BLaER1 treated with 17β-estradiol and CSF1 and Interleukin-3, amounts not matched to agents 10 nM and 100 nM (cell line): ENCODE measurements around the gene SECISBP2L.
A peak's percentile ranks its signal among the peaks of the same experiment; 100 is the strongest.

Source experiments
- H3K27ac ChIP-seq, 11 experiments: shearing (Covaris generic); formaldehyde crosslinking; 2 replicates each; pipeline ENCODE4 v1.8.1; 2022
- H3K27me3 ChIP-seq, 11 experiments: shearing (Covaris generic); formaldehyde crosslinking; 2 replicates each; pipeline ENCODE4 v1.8.1; 2022
- H3K36me3 ChIP-seq, 11 experiments: shearing (Covaris generic); formaldehyde crosslinking; 2 replicates each; pipeline ENCODE4 v1.8.1; 2022
- H3K4me1 ChIP-seq, 10 experiments: shearing (Covaris generic); formaldehyde crosslinking; 2 replicates each; pipeline ENCODE4 v1.8.1; 2022
- H3K4me2 ChIP-seq, 11 experiments: shearing (Covaris generic); formaldehyde crosslinking; 2 replicates each; pipeline ENCODE4 v1.8.1; 2022
- H3K4me3 ChIP-seq, 10 experiments: shearing (Covaris generic); formaldehyde crosslinking; 2 replicates each; pipeline ENCODE4 v1.8.1; 2022
- H3K9ac ChIP-seq, 11 experiments: shearing (Covaris generic); formaldehyde crosslinking; 2 replicates each; pipeline ENCODE4 v1.8.1; 2022
- H3K9me3 ChIP-seq, 11 experiments: shearing (Covaris generic); formaldehyde crosslinking; replicated peaks in 1 of 11; 2 replicates each; pipeline ENCODE4 v1.8.1; 2022
- H4K20me1 ChIP-seq, 11 experiments: shearing (Covaris generic); formaldehyde crosslinking; 2 replicates each; pipeline ENCODE4 v1.8.1; 2022
- Cebpa-rat ChIP-seq, 11 experiments: shearing (Covaris generic); IDR thresholded peaks; 2 replicates each; pipeline ENCODE4 v1.8.1; 2022

The SECISBP2L gene

DNA sequence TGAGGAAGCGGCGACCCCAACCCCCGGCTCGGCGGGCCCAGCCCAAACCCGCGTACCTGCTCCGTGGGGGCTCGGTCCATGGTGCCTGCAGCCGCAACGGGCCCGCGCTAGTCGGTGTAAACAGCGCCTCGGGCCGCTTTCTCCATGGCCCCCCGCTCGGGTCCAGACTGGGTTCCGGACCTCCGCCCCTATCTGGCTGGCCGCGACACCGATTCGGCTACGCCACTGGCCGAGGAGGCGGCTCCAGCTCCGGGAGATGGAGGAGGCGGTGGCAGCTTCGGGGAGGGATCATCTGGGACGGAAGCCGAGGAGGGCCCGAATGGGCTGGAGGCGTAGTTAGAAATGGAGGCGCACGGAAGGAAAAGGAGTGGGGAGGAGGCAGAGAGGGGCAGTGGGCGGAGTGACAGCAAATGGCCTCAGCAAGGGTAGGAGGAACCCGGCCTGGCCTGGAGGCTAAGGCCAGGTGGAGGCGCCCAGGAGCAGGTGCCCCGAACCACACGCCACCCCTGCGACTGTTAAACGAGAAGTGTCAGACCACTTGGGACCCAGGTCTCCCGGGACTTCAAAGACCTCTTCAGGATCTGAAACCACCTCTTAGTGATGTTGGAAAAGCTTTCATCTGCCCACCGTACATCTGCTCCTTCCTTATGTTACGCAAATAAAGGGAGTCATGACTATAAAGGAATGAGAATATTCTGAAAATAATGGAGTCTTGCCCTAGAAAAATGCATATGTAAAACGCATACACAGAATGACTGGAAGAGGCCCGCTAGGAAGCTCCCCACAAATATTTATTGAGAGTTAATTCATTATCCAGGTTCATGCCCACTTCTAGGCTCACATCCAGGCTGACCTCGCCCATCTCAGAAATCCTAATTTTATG, at the start of gene SECISBP2L:
Gene SECISBP2L (minus strand): TSS at position 227 of the 883 bp plus-strand sequence. CDS start 147 bp downstream, at position 80.
- Histone ChIP-seq H3K9me3 (peaks cover 9 to 13% (median 11%) of the 10 kb centered on the region in 11 experiments), H3K4me2 (peak within 1 kb of the TSS; percentile 79 to 94 (median 88)), H3K9ac (peak within 1 kb of the TSS; percentile 85 to 97 (median 92)), H3K36me3 (peaks cover 0 to 10% (median 0%) of the 10 kb centered on the region in 11 experiments; a peak in 2 of 22 replicates), H3K4me1 (peaks cover 17 to 31% (median 21%) of the 10 kb centered on the region in 10 experiments), H4K20me1 (peaks cover 5 to 40% (median 20%) of the 10 kb centered on the region in 11 experiments; a peak in 13 of 22 replicates), H3K27me3 (no peaks in the 10 kb centered on the region), H3K27ac (peak within 1 kb of the TSS; percentile 75 to 94 (median 87)), H3K4me3 (peak within 1 kb of the TSS; percentile 83 to 100 (median 98))
- TF ChIP-seq Cebpa-rat (IDR thresholded peaks at IDR 0.05), result no peak

DNA sequence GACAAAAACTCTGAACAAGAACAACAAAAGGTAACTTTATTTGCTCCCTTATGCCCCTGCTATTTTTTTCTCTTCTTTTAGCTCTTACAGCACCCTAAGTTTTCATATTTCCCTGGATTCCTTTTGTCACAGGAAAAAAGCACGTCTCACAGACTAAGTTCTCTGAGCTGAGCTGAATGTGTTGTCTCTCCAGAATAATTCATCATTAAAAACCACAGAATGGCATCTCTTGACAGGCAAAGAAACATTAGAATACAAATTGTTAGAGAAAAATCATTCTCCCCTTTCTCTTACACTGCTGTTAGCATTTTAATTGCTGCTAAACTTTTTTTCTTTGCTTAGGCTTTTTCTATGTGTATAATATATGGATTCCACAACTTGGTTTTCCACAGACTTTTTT, 48.7 kb upstream of the SECISBP2L start:
- Histone ChIP-seq H3K27me3 (no peaks in the 10 kb centered on the region), H3K27ac (no peak overlapping the region), H4K20me1 (no peaks in the 10 kb centered on the region), H3K9me3 (no peaks in the 10 kb centered on the region), H3K4me2 (no peak overlapping the region), H3K36me3 (peaks cover 9 to 30% (median 23%) of the 10 kb centered on the region in 11 experiments), H3K4me3 (no peak overlapping the region), H3K9ac (no peak overlapping the region), H3K4me1 (peaks cover 0 to 13% (median 7%) of the 10 kb centered on the region in 10 experiments; a peak in 12 of 20 replicates)
- no peak for TF ChIP-seq Cebpa-rat (IDR thresholded peaks at IDR 0.05)

GRCh38 chr15:49093252-49094105, 47.2 kb upstream of the SECISBP2L start:
- Histone ChIP-seq H3K27ac (no peak overlapping the region), H4K20me1 (no peaks in the 10 kb centered on the region), H3K4me2 (no peak overlapping the region), H3K27me3 (no peaks in the 10 kb centered on the region), H3K4me1 (peaks cover 0 to 25% (median 10%) of the 10 kb centered on the region in 10 experiments; a peak in 12 of 20 replicates), H3K4me3 (no peak overlapping the region), H3K9ac (no peak overlapping the region), H3K9me3 (no peaks in the 10 kb centered on the region), H3K36me3 (peaks cover 0 to 16% (median 9%) of the 10 kb centered on the region in 11 experiments; a peak in 14 of 22 replicates)
- TF ChIP-seq Cebpa-rat (IDR thresholded peaks at IDR 0.05), result no peak

- H3K4me2 ChIP-seq, result no peak overlapping the region
- TF ChIP-seq Cebpa-rat (IDR thresholded peaks at IDR 0.05), result no peak
Measured at GRCh38 chr15:49088996-49089395, 42.8 kb upstream of the SECISBP2L start.

DNA sequence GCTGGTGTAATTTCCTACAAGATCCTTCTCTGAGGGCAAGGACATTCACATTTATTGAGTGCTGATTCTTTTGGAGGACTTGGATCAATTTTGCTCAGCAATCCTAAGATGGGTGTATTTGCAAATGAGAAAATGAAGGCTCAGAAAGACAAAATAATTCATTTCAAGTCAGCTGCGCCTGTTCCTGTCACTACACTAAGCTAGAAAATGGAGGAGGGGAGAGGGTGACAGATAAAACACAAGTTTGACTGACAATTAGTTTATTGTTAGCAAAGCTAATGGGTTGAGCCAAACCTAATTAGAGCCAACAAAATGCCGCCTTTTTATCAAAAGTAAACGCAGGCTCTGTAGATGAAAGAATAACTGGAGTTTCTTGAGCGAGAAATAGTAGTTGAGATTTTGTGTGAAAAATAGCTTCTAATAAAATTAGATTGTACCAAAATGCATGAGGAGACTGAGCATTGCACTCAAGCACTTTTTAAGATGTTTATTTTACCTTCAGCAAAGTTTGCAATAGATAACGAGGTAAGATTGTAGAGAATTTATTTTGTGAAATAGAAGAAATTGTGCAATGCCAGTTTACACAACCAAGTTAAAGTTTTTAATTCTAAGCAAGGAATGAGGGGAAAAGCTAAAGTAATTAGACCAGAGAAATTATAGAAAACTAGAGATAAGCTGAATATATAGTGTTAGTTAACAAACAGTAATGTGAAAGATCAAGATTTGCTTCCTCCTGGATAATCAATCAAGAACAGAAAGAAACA, 39.6 kb upstream of the SECISBP2L start:
- H3K4me1 ChIP-seq, result peaks cover 0 to 21% (median 10%) of the 10 kb centered on the region in 10 experiments; a peak in 12 of 20 replicates
- H3K4me3 ChIP-seq, result no peak overlapping the region
- no peaks in the 10 kb centered on the region for H3K36me3 ChIP-seq
- no peaks in the 10 kb centered on the region for H3K27me3 ChIP-seq
- no peaks in the 10 kb centered on the region for H4K20me1 ChIP-seq
- H3K27ac ChIP-seq, result no peak overlapping the region
- H3K4me2 ChIP-seq, result no peak overlapping the region
- TF ChIP-seq Cebpa-rat (IDR thresholded peaks at IDR 0.05), result no peak
- no peaks in the 10 kb centered on the region for H3K9me3 ChIP-seq
- no peak overlapping the region for H3K9ac ChIP-seq

More at GRCh38 chr15:49088996-49089395, 42.8 kb upstream of the SECISBP2L start:
- Histone ChIP-seq H3K36me3 (no peaks in the 10 kb centered on the region), H3K9me3 (no peaks in the 10 kb centered on the region), H4K20me1 (no peaks in the 10 kb centered on the region), H3K9ac (no peak overlapping the region), H3K27me3 (no peaks in the 10 kb centered on the region), H3K4me3 (no peak overlapping the region), H3K4me1 (peaks cover 0 to 25% (median 10%) of the 10 kb centered on the region in 10 experiments; a peak in 12 of 20 replicates), H3K27ac (no peak overlapping the region)

DNA sequence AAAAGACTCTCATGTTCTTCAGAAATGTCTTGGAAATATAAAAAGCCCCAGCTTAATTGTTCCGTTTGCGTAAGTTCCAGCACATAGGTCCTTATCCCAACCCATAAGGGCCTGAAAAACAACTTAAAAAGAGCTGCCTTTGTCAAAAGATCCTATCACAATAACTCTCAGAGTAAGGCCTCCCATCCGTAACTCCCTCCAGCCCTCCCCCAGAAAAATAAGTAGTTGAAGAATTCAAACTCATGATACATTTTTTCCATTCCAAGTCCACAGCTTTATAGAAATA, 38.0 kb upstream of the SECISBP2L start:
- Histone ChIP-seq H3K9me3 (peaks cover 0 to 9% (median 5%) of the 10 kb centered on the region in 11 experiments; a peak in 8 of 22 replicates), H3K27ac (no peak overlapping the region), H3K4me3 (no peak overlapping the region), H4K20me1 (no peaks in the 10 kb centered on the region), H3K4me2 (no peak overlapping the region), H3K9ac (no peak overlapping the region), H3K4me1 (peaks cover 0 to 4% (median 0%) of the 10 kb centered on the region in 10 experiments; a peak in 3 of 20 replicates), H3K27me3 (no peaks in the 10 kb centered on the region), H3K36me3 (no peaks in the 10 kb centered on the region)
- TF ChIP-seq Cebpa-rat (IDR thresholded peaks at IDR 0.05), result no peak

DNA sequence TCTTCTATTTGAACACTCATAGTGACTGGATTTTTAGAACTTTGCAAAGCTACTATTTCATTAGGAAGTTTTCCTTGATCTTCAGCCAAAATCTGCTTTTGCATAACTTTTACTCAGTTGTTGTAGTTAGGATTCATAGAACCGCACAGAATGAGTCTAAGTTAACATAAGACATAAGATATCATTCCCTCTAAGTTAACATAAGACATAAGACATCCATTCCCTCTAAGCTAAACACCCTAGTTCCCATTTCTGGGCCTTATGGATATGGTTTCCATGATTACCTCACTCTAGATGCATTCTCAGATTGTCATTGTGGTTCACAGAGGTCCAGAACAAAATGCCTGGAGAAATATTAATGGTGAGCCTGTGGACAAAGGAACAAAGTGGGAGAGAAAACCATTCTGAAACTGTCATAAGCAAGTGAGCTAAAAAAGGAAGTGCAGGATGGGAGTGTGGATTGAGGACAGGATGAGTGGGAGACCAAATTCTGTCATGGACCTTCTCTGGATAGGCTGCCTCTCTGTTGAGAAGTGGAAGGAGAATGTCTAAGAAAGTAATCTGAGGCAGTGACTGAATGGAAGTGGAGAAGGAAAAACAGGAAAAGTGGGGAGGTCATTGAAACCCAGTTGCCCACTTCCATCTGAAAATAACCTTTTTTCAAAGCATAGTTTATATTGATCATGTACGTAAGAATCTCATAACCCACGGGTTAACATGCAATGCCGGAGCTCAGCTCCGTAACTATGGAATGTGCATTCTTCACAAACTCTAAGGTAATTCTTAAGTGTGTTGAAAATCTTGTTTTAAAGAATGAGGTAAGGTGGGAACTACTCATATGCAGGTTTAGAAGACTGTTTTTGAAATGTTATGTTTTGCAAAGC, 37.4 kb upstream of the SECISBP2L start:
- no peaks in the 10 kb centered on the region for H3K4me1 ChIP-seq
- no peaks in the 10 kb centered on the region for H4K20me1 ChIP-seq
- no peaks in the 10 kb centered on the region for H3K36me3 ChIP-seq
- no peak overlapping the region for H3K9ac ChIP-seq
- H3K9me3 ChIP-seq, result peaks cover 0 to 9% (median 5%) of the 10 kb centered on the region in 11 experiments; a peak in 8 of 22 replicates
- no peak overlapping the region for H3K27ac ChIP-seq
- TF ChIP-seq Cebpa-rat (IDR thresholded peaks at IDR 0.05), result no peak
- H3K27me3 ChIP-seq, result no peaks in the 10 kb centered on the region
- no peak overlapping the region for H3K4me3 ChIP-seq
- no peak overlapping the region for H3K4me2 ChIP-seq

DNA sequence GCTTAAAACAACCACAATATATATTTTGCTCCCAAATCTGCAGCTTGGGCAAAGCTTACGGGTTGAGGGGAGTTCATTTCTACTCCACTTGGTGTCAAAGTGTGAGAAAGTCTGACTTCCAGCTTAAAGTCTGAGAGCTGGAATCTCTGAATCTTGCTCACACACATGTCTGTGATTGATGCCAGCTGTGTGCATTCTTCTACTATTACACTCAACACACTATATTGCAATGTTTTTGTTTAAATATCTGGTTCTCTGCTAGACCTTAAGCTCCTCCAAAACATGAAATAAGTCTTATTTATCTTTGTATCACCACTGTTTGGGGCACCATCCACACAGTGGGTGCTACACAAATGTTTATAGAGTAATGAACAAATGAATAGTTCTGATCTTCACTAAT, 36.7 kb upstream of the SECISBP2L start:
- Histone ChIP-seq H3K9ac (no peak overlapping the region), H4K20me1 (no peaks in the 10 kb centered on the region), H3K27me3 (no peaks in the 10 kb centered on the region), H3K4me3 (no peak overlapping the region), H3K4me1 (no peaks in the 10 kb centered on the region), H3K27ac (no peak overlapping the region), H3K36me3 (no peaks in the 10 kb centered on the region), H3K9me3 (peaks cover 0 to 9% (median 5%) of the 10 kb centered on the region in 11 experiments; a peak in 8 of 22 replicates), H3K4me2 (no peak overlapping the region)
- no peak for TF ChIP-seq Cebpa-rat (IDR thresholded peaks at IDR 0.05)
